CD1c-positive myeloid dendritic cell (primary cell): ENCODE measurements around the gene TRABD2A.
A peak's percentile ranks its signal among the peaks of the same experiment; 100 is the strongest.
"Not testable (repeated sequence)": the region's sequence is repeated elsewhere in the genome, so short reads cannot be mapped to it uniquely, and the experiment has no call there.

Experiments
- DNase-seq: peaks from one replicate; pipeline ENCODE4 v3.0.0-alpha.2; 2016; ENCODE audit errors: extremely low spot score

Gene TRABD2A

GRCh38 chr2:84778911-84779690 is 101.8 kb downstream of the TRABD2A start:
- peak; percentile 12 for DNase-seq

- no peak for DNase-seq
Measured at GRCh38 chr2:84776011-84776410, 104.9 kb downstream of the TRABD2A start.

- not testable (repeated sequence) for DNase-seq
Measured at GRCh38 chr2:84773562-84773961, 107.3 kb downstream of the TRABD2A start.
